ENCODE results near the gene LHFPL3.
"Not testable (repeated sequence)": the region's sequence is repeated elsewhere in the genome, so short reads cannot be mapped to it uniquely, and the experiment has no call there.

LHFPL3 gene
- 0 to 0.19 (median 0) reads per million in 3 experiments for total RNA-seq

- DNase-seq: no peak
Measured at GRCh38 chr7:104328296-104328969, at the start of gene LHFPL3. Gene LHFPL3 (plus strand): TSS chr7:104328603.

GRCh38 chr7:104281685-104282084 is 46.7 kb upstream of the LHFPL3 start:
- DNase-seq: not testable (repeated sequence)

- no peak for DNase-seq
Measured at GRCh38 chr7:104286839-104287238, 41.6 kb upstream of the LHFPL3 start.

- no peak for DNase-seq
Measured at GRCh38 chr7:104288137-104288536, 40.3 kb upstream of the LHFPL3 start.

- DNase-seq: no peak
Measured at GRCh38 chr7:104294291-104294690, 34.1 kb upstream of the LHFPL3 start.

- no peak for DNase-seq
Measured at GRCh38 chr7:104296266-104296665, 32.1 kb upstream of the LHFPL3 start.

- DNase-seq: no peak
Measured at GRCh38 chr7:104296900-104297299, 31.5 kb upstream of the LHFPL3 start.

GRCh38 chr7:104299323-104299722 is 29.1 kb upstream of the LHFPL3 start:
- DNase-seq: no peak

GRCh38 chr7:104299777-104300176 is 28.6 kb upstream of the LHFPL3 start:
- DNase-seq: no peak

- no peak for DNase-seq
Measured at GRCh38 chr7:104306793-104307192, 21.6 kb upstream of the LHFPL3 start.

- no peak for DNase-seq
Measured at GRCh38 chr7:104317948-104318629, 10.3 kb upstream of the LHFPL3 start.

- no peak for DNase-seq
Measured at GRCh38 chr7:104327534-104327933, 869 bp upstream of the LHFPL3 start.

- no peak for DNase-seq
Measured at GRCh38 chr7:104327938-104328295, 486 bp upstream of the LHFPL3 start.

GRCh38 chr7:104328970-104329825 is 795 bp downstream of the LHFPL3 start:
- DNase-seq: no peak

- no peak for DNase-seq
Measured at GRCh38 chr7:104341546-104341945, 13.1 kb downstream of the LHFPL3 start.

GRCh38 chr7:104352736-104353135 is 24.3 kb downstream of the LHFPL3 start:
- DNase-seq: no peak

GRCh38 chr7:104357166-104357565 is 28.8 kb downstream of the LHFPL3 start:
- DNase-seq: no peak

GRCh38 chr7:104358446-104359132 is 30.2 kb downstream of the LHFPL3 start:
- no peak for DNase-seq

- no peak for DNase-seq
Measured at GRCh38 chr7:104362756-104363155, 34.4 kb downstream of the LHFPL3 start.

GRCh38 chr7:104363355-104363754 is 35.0 kb downstream of the LHFPL3 start:
- DNase-seq: no peak

- no peak for DNase-seq
Measured at GRCh38 chr7:104366390-104366789, 38.0 kb downstream of the LHFPL3 start.

GRCh38 chr7:104367926-104368325 is 39.5 kb downstream of the LHFPL3 start:
- DNase-seq: no peak

Measured in central memory CD4-positive, alpha-beta T cell (primary cell).